Measurements from ENCODE around the gene DUOX1. TPM values are rescaled to one million over a fixed set of nuclear protein-coding genes. Genes with fewer than 3 reads are reported as not detected.
A peak's percentile ranks its signal among the peaks of the same experiment; 100 is the strongest.

Gene DUOX1
- total and polyA plus RNA-seq, 7 experiments from 2014 or later = 0.05 to 2.0 (median 0.76) TPM; not detected in 3

GRCh38 chr15:45148076-45149059, 18.6 kb downstream of the DUOX1 start:
- no peak overlapping the region for H3K4me3 ChIP-seq (ENCODE audit: low read length)
- H3K36me3 Mint-ChIP-seq = peaks cover 0 to 11% (median 0%) of the 10 kb centered on the region in 5 donors
- DNase-seq (no peak), ATAC-seq (no peak)
- no peaks in the 10 kb centered on the region for H3K9me3 ChIP-seq (ENCODE audit: control insufficient read depth in 2 of 3, low read length in 3 of 3)
- H3K27ac ChIP-seq (ENCODE audit: low read depth, low read length) = no peak overlapping the region
- no peaks in the 10 kb centered on the region for H3K27me3 Mint-ChIP-seq
- intact Hi-C loops (cut with micrococcal nuclease) = no loop called here
- ChIA-PET POLR2A (no interaction called here), CTCF (no interaction called here)
- H3K27ac Mint-ChIP-seq = no peak overlapping the region
- H3K4me1 ChIP-seq (ENCODE audit: control insufficient read depth in 2 of 2, insufficient read depth in 2 of 2, low read length in 2 of 2) = no peaks in the 10 kb centered on the region
- H3K36me3 ChIP-seq (ENCODE audit: control insufficient read depth in 2 of 3, insufficient read depth in 3 of 3, low read length in 3 of 3) = peaks cover 0 to 3% (median 0%) of the 10 kb centered on the region in 3 experiments
- H3K9me3 Mint-ChIP-seq = no peaks in the 10 kb centered on the region
- no peak overlapping the region for H3K4me3 Mint-ChIP-seq
- H3K4me1 Mint-ChIP-seq = peaks cover 0 to 4% (median 0%) of the 10 kb centered on the region in 7 donors
- H3K27me3 ChIP-seq (ENCODE audit: control insufficient read depth in 2 of 2, insufficient read depth in 2 of 2, low read length in 2 of 2) = no peaks in the 10 kb centered on the region

GRCh38 chr15:45149060-45149459, 19.3 kb downstream of the DUOX1 start:
- H3K4me1 Mint-ChIP-seq = peaks cover 0 to 4% (median 0%) of the 10 kb centered on the region in 7 donors
- H3K36me3 Mint-ChIP-seq = peaks cover 0 to 11% (median 0%) of the 10 kb centered on the region in 5 donors
- Histone ChIP-seq H3K36me3 (ENCODE audit: control insufficient read depth in 2 of 3, insufficient read depth in 3 of 3, low read length in 3 of 3) (peaks cover 0 to 3% (median 0%) of the 10 kb centered on the region in 3 experiments), H3K27ac (ENCODE audit: low read depth, low read length) (no peak overlapping the region), H3K27me3 (ENCODE audit: control insufficient read depth in 2 of 2, insufficient read depth in 2 of 2, low read length in 2 of 2) (no peaks in the 10 kb centered on the region), H3K4me3 (ENCODE audit: low read length) (no peak overlapping the region), H3K4me1 (ENCODE audit: control insufficient read depth in 2 of 2, insufficient read depth in 2 of 2, low read length in 2 of 2) (no peaks in the 10 kb centered on the region), H3K9me3 (ENCODE audit: control insufficient read depth in 2 of 3, low read length in 3 of 3) (no peaks in the 10 kb centered on the region)
- ATAC-seq (no peak), DNase-seq (no peak)
- intact Hi-C loops (cut with micrococcal nuclease) = no loop called here
- CTCF ChIA-PET = no interaction called here
- no peaks in the 10 kb centered on the region for H3K27me3 Mint-ChIP-seq
- POLR2A ChIA-PET = no interaction called here
- no peaks in the 10 kb centered on the region for H3K9me3 Mint-ChIP-seq
- H3K27ac Mint-ChIP-seq = no peak overlapping the region
- no peak overlapping the region for H3K4me3 Mint-ChIP-seq

- POLR2A ChIA-PET = no interaction called here
- Histone ChIP-seq H3K36me3 (ENCODE audit: control insufficient read depth in 2 of 3, insufficient read depth in 3 of 3, low read length in 3 of 3) (peaks cover 0 to 3% (median 0%) of the 10 kb centered on the region in 3 experiments), H3K27ac (ENCODE audit: low read depth, low read length) (no peak overlapping the region), H3K9me3 (ENCODE audit: control insufficient read depth in 2 of 3, low read length in 3 of 3) (no peaks in the 10 kb centered on the region), H3K4me1 (ENCODE audit: control insufficient read depth in 2 of 2, insufficient read depth in 2 of 2, low read length in 2 of 2) (no peaks in the 10 kb centered on the region), H3K27me3 (ENCODE audit: control insufficient read depth in 2 of 2, insufficient read depth in 2 of 2, low read length in 2 of 2) (no peaks in the 10 kb centered on the region), H3K4me3 (ENCODE audit: low read length) (no peak overlapping the region)
- DNase-seq = no peak
- peaks cover 0 to 11% (median 0%) of the 10 kb centered on the region in 5 donors for H3K36me3 Mint-ChIP-seq
- H3K27ac Mint-ChIP-seq = no peak overlapping the region
- H3K4me3 Mint-ChIP-seq = no peak overlapping the region
- no peak for ATAC-seq
- H3K27me3 Mint-ChIP-seq = no peaks in the 10 kb centered on the region
- no peaks in the 10 kb centered on the region for H3K9me3 Mint-ChIP-seq
- intact Hi-C loops (cut with micrococcal nuclease) = no loop called here
- CTCF ChIA-PET = no interaction called here
- peaks cover 0 to 3% (median 0%) of the 10 kb centered on the region in 7 donors for H3K4me1 Mint-ChIP-seq
Observed at GRCh38 chr15:45150481-45150880, 20.7 kb downstream of the DUOX1 start.

- Histone ChIP-seq H3K9me3 (ENCODE audit: control insufficient read depth in 2 of 3, low read length in 3 of 3) (no peaks in the 10 kb centered on the region), H3K27me3 (ENCODE audit: control insufficient read depth in 2 of 2, insufficient read depth in 2 of 2, low read length in 2 of 2) (no peaks in the 10 kb centered on the region), H3K4me3 (ENCODE audit: low read length) (no peak overlapping the region), H3K36me3 (ENCODE audit: control insufficient read depth in 2 of 3, insufficient read depth in 3 of 3, low read length in 3 of 3) (peaks cover 0 to 3% (median 0%) of the 10 kb centered on the region in 3 experiments), H3K4me1 (ENCODE audit: control insufficient read depth in 2 of 2, insufficient read depth in 2 of 2, low read length in 2 of 2) (no peaks in the 10 kb centered on the region), H3K27ac (ENCODE audit: low read depth, low read length) (no peak overlapping the region)
- intact Hi-C loops (cut with micrococcal nuclease) = no loop called here
- ChIA-PET POLR2A (no interaction called here), CTCF (no interaction called here)
- H3K27ac Mint-ChIP-seq = peak overlapping the region in 1 of 9 donors; percentile 11
- H3K4me1 Mint-ChIP-seq = peaks cover 0 to 3% (median 0%) of the 10 kb centered on the region in 7 donors
- H3K4me3 Mint-ChIP-seq = no peak overlapping the region
- no peaks in the 10 kb centered on the region for H3K9me3 Mint-ChIP-seq
- H3K27me3 Mint-ChIP-seq = no peaks in the 10 kb centered on the region
- ATAC-seq (no peak), DNase-seq (no peak)
- H3K36me3 Mint-ChIP-seq = peaks cover 0 to 11% (median 0%) of the 10 kb centered on the region in 5 donors
Observed at GRCh38 chr15:45150997-45151396, 21.2 kb downstream of the DUOX1 start.

- ATAC-seq (no peak), DNase-seq (no peak)
- peaks cover 0 to 3% (median 0%) of the 10 kb centered on the region in 3 experiments for H3K36me3 ChIP-seq (ENCODE audit: control insufficient read depth in 2 of 3, insufficient read depth in 3 of 3, low read length in 3 of 3)
- intact Hi-C loops (cut with micrococcal nuclease) = no loop called here
- H3K4me3 Mint-ChIP-seq = no peak overlapping the region
- no peaks in the 10 kb centered on the region for H3K4me1 ChIP-seq (ENCODE audit: control insufficient read depth in 2 of 2, insufficient read depth in 2 of 2, low read length in 2 of 2)
- H3K27ac ChIP-seq (ENCODE audit: low read depth, low read length) = no peak overlapping the region
- H3K27me3 ChIP-seq (ENCODE audit: control insufficient read depth in 2 of 2, insufficient read depth in 2 of 2, low read length in 2 of 2) = no peaks in the 10 kb centered on the region
- H3K9me3 Mint-ChIP-seq = no peaks in the 10 kb centered on the region
- H3K4me1 Mint-ChIP-seq = peaks cover 0 to 5% (median 0%) of the 10 kb centered on the region in 7 donors
- peaks cover 0 to 11% (median 0%) of the 10 kb centered on the region in 5 donors for H3K36me3 Mint-ChIP-seq
- peak overlapping the region in 2 of 9 donors; percentile 30 to 56 for H3K27ac Mint-ChIP-seq
- H3K27me3 Mint-ChIP-seq = no peaks in the 10 kb centered on the region
- no peaks in the 10 kb centered on the region for H3K9me3 ChIP-seq (ENCODE audit: control insufficient read depth in 2 of 3, low read length in 3 of 3)
- POLR2A ChIA-PET = no interaction called here
- H3K4me3 ChIP-seq (ENCODE audit: low read length) = no peak overlapping the region
- CTCF ChIA-PET = no interaction called here
Observed at GRCh38 chr15:45151998-45152828, 22.4 kb downstream of the DUOX1 start.

GRCh38 chr15:45155739-45156138, 25.9 kb downstream of the DUOX1 start:
- H3K4me1 Mint-ChIP-seq = peaks cover 0 to 11% (median 8%) of the 10 kb centered on the region in 7 donors
- no peaks in the 10 kb centered on the region for H3K27me3 Mint-ChIP-seq
- Histone ChIP-seq H3K9me3 (ENCODE audit: control insufficient read depth in 2 of 3, low read length in 3 of 3) (no peaks in the 10 kb centered on the region), H3K4me1 (ENCODE audit: control insufficient read depth in 2 of 2, insufficient read depth in 2 of 2, low read length in 2 of 2) (no peaks in the 10 kb centered on the region), H3K27me3 (ENCODE audit: control insufficient read depth in 2 of 2, insufficient read depth in 2 of 2, low read length in 2 of 2) (no peaks in the 10 kb centered on the region), H3K27ac (ENCODE audit: low read depth, low read length) (no peak overlapping the region), H3K36me3 (ENCODE audit: control insufficient read depth in 2 of 3, insufficient read depth in 3 of 3, low read length in 3 of 3) (peaks cover 0 to 3% (median 0%) of the 10 kb centered on the region in 3 experiments), H3K4me3 (ENCODE audit: low read length) (no peak overlapping the region)
- POLR2A ChIA-PET = no interaction called here
- no peaks in the 10 kb centered on the region for H3K9me3 Mint-ChIP-seq
- H3K4me3 Mint-ChIP-seq = no peak overlapping the region
- intact Hi-C loops (cut with micrococcal nuclease) = no loop called here
- peaks cover 0 to 24% (median 3%) of the 10 kb centered on the region in 5 donors for H3K36me3 Mint-ChIP-seq
- CTCF ChIA-PET = interaction anchor here (0.5 kb wide), 1 partner anchor 243 kb away, joined by 3 read pairs; no protein-coding TSS in a partner anchor
- ATAC-seq = no peak
- no peak overlapping the region for H3K27ac Mint-ChIP-seq
- no peak for DNase-seq
